Uterus (tissue), 2 donors: ENCODE data around the gene SMIM21.

Experiments
- POLR2A ChIP-seq, 2 donors: fragments of 450-650 bp; IDR thresholded peaks; one replicate each; pipeline ENCODE4 v1.6.1; 2016; ENCODE audit warnings: antibody characterized with exemption in 2 of 2, mild to moderate bottlenecking in 1 of 2, moderate library complexity in 1 of 2
- TF ChIP-seq, protein P1 (sequence below), 4 experiments: fragments of 200-600 bp in 2 of 4; fragments of 450-650 bp in 2 of 4; sonication (generic) in 2 of 4; IDR thresholded peaks; one replicate each; pipeline ENCODE4 v1.5.1; 2016 to 2019; ENCODE audit warnings: antibody characterized with exemption in 4 of 4, mild to moderate bottlenecking in 2 of 4, moderate library complexity in 1 of 4

DNA sequence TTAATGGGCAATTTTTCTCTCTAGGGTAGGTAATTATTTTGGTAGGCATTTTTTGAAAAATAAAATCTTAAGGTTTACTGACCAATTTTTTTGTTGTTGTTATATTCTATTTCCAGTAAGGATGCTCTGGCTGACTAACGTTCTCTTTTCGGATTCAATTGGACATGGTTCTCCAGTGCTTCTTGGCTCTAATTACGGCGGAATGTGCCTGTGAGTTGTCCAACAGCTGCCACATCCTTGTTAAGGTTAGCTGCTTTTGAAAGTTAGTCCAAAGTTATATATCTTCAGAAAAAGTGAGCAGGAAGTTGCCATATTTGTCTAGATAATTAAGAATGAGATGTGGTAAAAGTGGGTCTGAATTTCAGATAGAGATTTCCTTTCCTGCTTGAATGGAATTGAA, 45.8 kb upstream of the SMIM21 start:
- TF ChIP-seq, protein P1, sequence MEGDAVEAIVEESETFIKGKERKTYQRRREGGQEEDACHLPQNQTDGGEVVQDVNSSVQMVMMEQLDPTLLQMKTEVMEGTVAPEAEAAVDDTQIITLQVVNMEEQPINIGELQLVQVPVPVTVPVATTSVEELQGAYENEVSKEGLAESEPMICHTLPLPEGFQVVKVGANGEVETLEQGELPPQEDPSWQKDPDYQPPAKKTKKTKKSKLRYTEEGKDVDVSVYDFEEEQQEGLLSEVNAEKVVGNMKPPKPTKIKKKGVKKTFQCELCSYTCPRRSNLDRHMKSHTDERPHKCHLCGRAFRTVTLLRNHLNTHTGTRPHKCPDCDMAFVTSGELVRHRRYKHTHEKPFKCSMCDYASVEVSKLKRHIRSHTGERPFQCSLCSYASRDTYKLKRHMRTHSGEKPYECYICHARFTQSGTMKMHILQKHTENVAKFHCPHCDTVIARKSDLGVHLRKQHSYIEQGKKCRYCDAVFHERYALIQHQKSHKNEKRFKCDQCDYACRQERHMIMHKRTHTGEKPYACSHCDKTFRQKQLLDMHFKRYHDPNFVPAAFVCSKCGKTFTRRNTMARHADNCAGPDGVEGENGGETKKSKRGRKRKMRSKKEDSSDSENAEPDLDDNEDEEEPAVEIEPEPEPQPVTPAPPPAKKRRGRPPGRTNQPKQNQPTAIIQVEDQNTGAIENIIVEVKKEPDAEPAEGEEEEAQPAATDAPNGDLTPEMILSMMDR (IDR thresholded peaks at IDR 0.05): no peak
- TF ChIP-seq POLR2A (IDR thresholded peaks at IDR 0.05): no peak
